Glutamatergic neuron (in vitro differentiated cells): ENCODE results near the gene MCUB. TPM values are rescaled to one million over a fixed set of nuclear protein-coding genes. Genes with fewer than 3 reads are reported as not detected.
"Not testable (repeated sequence)": the region's sequence is repeated elsewhere in the genome, so short reads cannot be mapped to it uniquely, and the experiment has no call there.

Source experiments
- DNase-seq: peaks from one replicate; pipeline ENCODE4 v3.0.0; 2022
- H3K27ac Mint-ChIP-seq: one replicate; pipeline ENCODE4 v1.8.0; 2020; ENCODE audit warnings: mild to moderate bottlenecking, mixed read lengths, inconsistent platforms; ENCODE audit not compliant: unreplicated experiment
- H3K27me3 Mint-ChIP-seq: one replicate; pipeline ENCODE4 v1.8.0; 2020; ENCODE audit warnings: mild to moderate bottlenecking, moderate library complexity, mixed read lengths, inconsistent platforms; ENCODE audit not compliant: unreplicated experiment
- H3K36me3 Mint-ChIP-seq: one replicate; pipeline ENCODE4 v1.8.0; 2020; ENCODE audit warnings: mild to moderate bottlenecking, mixed read lengths, inconsistent platforms; ENCODE audit not compliant: unreplicated experiment
- H3K4me1 Mint-ChIP-seq: one replicate; pipeline ENCODE4 v1.8.0; 2020; ENCODE audit warnings: mild to moderate bottlenecking, low read depth, mixed read lengths, inconsistent platforms; ENCODE audit not compliant: unreplicated experiment
- H3K4me3 Mint-ChIP-seq: one replicate; pipeline ENCODE4 v1.8.0; 2020; ENCODE audit warnings: mild to moderate bottlenecking, mixed read lengths, inconsistent platforms; ENCODE audit not compliant: unreplicated experiment
- H3K9me3 Mint-ChIP-seq: one replicate; pipeline ENCODE4 v1.8.0; 2020; ENCODE audit warnings: mild to moderate bottlenecking, moderate library complexity, mixed read lengths, inconsistent platforms; ENCODE audit not compliant: unreplicated experiment
- total RNA-seq: library from RNA; stranded (reverse); fragmentation: NEBNext Ultra II Directional; extraction: Animal tissue kit (Norgen Biotek cat#: 25700); gene quantifications from one replicate; pipeline ENCODE4 v1.2.1, GENCODE V29; 2021; ENCODE audit not compliant: unreplicated experiment
- TF ChIP-seq, protein P1 (sequence below): fragments of 200-600 bp; sonication (generic); IDR thresholded peaks from one replicate; pipeline ENCODE4 v1.5.0; 2021; ENCODE audit not compliant: partially characterized antibody, unreplicated experiment

The MCUB gene
- total RNA-seq, 1 donor from 2014 or later: 9.7 TPM

DNA sequence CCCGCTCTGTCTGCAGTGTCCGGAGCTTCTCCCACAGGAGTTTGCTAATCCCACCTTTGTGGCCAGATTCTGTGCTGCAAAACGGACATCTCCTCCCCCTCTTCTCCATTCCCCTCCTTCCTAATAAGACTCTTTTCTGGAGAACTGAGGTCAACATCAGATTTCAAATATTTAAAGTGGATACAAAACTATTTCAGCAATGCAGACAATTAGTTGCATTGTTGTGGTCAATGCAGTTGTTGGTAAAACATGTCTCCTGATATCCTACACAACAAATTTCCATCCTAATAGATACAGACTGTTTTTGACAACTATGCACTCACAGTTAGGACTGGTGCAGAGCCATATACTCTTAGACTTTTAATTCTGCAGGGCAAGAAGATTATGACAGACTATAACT, 5.1 kb upstream of the MCUB start:
- no peaks in the 10 kb centered on the region for H3K27me3 Mint-ChIP-seq
- no peaks in the 10 kb centered on the region for H3K36me3 Mint-ChIP-seq
- TF ChIP-seq, protein P1, sequence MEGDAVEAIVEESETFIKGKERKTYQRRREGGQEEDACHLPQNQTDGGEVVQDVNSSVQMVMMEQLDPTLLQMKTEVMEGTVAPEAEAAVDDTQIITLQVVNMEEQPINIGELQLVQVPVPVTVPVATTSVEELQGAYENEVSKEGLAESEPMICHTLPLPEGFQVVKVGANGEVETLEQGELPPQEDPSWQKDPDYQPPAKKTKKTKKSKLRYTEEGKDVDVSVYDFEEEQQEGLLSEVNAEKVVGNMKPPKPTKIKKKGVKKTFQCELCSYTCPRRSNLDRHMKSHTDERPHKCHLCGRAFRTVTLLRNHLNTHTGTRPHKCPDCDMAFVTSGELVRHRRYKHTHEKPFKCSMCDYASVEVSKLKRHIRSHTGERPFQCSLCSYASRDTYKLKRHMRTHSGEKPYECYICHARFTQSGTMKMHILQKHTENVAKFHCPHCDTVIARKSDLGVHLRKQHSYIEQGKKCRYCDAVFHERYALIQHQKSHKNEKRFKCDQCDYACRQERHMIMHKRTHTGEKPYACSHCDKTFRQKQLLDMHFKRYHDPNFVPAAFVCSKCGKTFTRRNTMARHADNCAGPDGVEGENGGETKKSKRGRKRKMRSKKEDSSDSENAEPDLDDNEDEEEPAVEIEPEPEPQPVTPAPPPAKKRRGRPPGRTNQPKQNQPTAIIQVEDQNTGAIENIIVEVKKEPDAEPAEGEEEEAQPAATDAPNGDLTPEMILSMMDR: no peak
- H3K9me3 Mint-ChIP-seq: peaks cover 3% of the 10 kb centered on the region
- no peaks in the 10 kb centered on the region for H3K4me1 Mint-ChIP-seq
- no peak overlapping the region for H3K4me3 Mint-ChIP-seq
- H3K27ac Mint-ChIP-seq: no peak overlapping the region
- DNase-seq: no peak

- no peaks in the 10 kb centered on the region for H3K27me3 Mint-ChIP-seq
- no peaks in the 10 kb centered on the region for H3K36me3 Mint-ChIP-seq
- H3K9me3 Mint-ChIP-seq: peaks cover 5% of the 10 kb centered on the region
- no peak overlapping the region for H3K4me3 Mint-ChIP-seq
- H3K27ac Mint-ChIP-seq: no peak overlapping the region
- DNase-seq: no peak
- TF ChIP-seq, protein P1: no peak
- no peaks in the 10 kb centered on the region for H3K4me1 Mint-ChIP-seq
Observed at GRCh38 chr4:109557433-109557832, 2.6 kb upstream of the MCUB start.

DNA sequence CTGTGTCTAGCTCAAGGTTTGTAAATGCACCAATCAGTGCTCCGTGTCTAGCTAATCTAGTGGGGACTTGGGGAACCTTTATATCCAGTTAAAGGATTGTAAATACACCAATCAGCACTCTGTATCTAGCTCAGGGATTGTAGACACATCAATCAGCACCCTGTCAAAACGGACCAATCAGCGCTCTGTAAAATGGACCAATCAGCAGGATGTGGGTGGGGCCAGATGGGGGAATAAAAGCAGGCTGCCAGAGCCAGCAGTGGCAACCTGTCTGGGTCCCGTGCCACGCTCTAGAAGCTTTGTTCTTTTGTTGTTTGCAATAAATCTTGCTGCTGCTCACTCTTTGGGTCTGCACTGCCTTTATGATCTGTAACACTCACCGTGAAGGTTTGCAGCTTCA, 2.0 kb upstream of the MCUB start:
- H3K9me3 Mint-ChIP-seq, DNase-seq, H3K4me1 Mint-ChIP-seq, H3K27ac Mint-ChIP-seq, H3K27me3 Mint-ChIP-seq, H3K4me3 Mint-ChIP-seq, H3K36me3 Mint-ChIP-seq: not testable (repeated sequence)

DNA sequence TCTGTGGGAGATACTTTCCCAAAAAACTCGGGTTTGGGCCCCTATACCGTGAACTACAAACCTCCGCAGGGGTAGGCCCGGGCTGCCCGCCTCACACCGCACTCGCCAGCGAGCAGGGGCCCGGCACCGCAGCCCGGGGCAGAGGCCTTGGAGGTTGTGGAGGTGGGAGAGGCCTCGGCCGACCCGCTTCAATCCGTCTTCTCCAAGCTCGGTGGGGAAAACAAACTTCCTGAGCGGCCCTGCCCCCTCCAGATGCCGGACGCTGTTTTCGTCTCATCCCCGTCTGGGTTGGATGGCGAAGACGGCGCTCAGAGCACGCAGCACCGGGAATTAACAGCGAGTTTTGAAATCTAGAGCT, 442 bp upstream of the MCUB start:
- peak; percentile 38 for DNase-seq
- Mint-ChIP-seq H3K36me3 (no peaks in the 10 kb centered on the region), H3K27me3 (no peaks in the 10 kb centered on the region), H3K27ac (no peak overlapping the region), H3K9me3 (peaks cover 5% of the 10 kb centered on the region), H3K4me1 (no peaks in the 10 kb centered on the region), H3K4me3 (peak overlapping the region; percentile 83)
- TF ChIP-seq, protein P1: no peak

GRCh38 chr4:109560687-109561461, 828 bp downstream of the MCUB start:
- no peak for DNase-seq
- Mint-ChIP-seq H3K4me3 (peak overlapping the region; percentile 89), H3K36me3 (no peaks in the 10 kb centered on the region), H3K27me3 (no peaks in the 10 kb centered on the region), H3K27ac (no peak overlapping the region), H3K9me3 (peaks cover 5% of the 10 kb centered on the region), H3K4me1 (no peaks in the 10 kb centered on the region)
- TF ChIP-seq, protein P1: no peak
